ENCODE results near the gene ADSS1.

The ADSS1 gene

GRCh38 chr14:104753528-104754212 is 29.6 kb downstream of the ADSS1 start:
- Histone ChIP-seq H3K27ac (peak overlapping the region; percentile 69), H3K4me3 (ENCODE audit: low read depth, low read length) (peak overlapping the region; percentile 99), H3K36me3 (replicated peaks) (peaks cover 17% of the 10 kb centered on the region), H3K27me3 (replicated peaks) (no peaks in the 10 kb centered on the region)
- no peak for TF ChIP-seq CTCF (IDR thresholded peaks at IDR 0.05; ENCODE audit: low read depth, low read length, missing control alignments)
- in situ Hi-C loops (cut with HindIII; ENCODE audit: low pct_ligation_motif_present, low sequenced_read_pairs) = no loop called here
- DNase-seq = no peak

DNA sequence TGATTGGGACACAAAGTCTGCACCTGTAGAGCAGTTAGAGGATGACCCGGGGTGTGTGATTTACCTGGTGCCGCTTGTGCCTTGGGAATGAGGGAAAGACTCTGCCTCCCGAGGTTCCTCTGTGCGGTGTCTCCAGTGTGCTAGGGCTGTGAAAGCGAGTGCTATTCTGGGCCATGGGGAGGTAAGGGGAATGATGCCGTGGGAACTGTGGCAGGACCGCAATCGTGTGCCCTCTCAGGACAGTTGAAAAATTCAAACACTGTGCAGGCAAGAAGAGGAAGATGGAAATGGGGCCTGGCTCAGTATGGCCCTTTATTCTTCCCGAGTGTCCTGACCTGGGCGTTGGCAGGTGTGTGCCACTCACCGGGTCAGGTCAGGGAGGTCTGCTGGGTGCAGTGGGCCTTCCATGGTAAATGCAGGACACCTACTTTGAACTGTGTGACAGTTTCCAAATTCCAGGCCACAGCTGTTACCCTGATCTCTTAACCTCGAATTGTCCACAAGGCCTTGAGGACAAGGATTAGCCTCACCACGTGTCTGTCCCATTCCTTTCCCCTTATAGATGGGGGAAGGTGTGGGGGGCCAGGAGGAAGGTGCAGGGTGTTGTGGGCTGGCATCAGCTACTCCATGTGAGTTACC is 30.3 kb downstream of the ADSS1 start:
- no peak for TF ChIP-seq CTCF (IDR thresholded peaks at IDR 0.05; ENCODE audit: low read depth, low read length, missing control alignments)
- no peaks in the 10 kb centered on the region for H3K27me3 ChIP-seq (replicated peaks)
- H3K27ac ChIP-seq = no peak overlapping the region
- in situ Hi-C loops (cut with HindIII; ENCODE audit: low pct_ligation_motif_present, low sequenced_read_pairs) = no loop called here
- DNase-seq = no peak
- H3K36me3 ChIP-seq (replicated peaks) = peaks cover 20% of the 10 kb centered on the region
- peak overlapping the region; percentile 99 for H3K4me3 ChIP-seq (ENCODE audit: low read depth, low read length)

DNA sequence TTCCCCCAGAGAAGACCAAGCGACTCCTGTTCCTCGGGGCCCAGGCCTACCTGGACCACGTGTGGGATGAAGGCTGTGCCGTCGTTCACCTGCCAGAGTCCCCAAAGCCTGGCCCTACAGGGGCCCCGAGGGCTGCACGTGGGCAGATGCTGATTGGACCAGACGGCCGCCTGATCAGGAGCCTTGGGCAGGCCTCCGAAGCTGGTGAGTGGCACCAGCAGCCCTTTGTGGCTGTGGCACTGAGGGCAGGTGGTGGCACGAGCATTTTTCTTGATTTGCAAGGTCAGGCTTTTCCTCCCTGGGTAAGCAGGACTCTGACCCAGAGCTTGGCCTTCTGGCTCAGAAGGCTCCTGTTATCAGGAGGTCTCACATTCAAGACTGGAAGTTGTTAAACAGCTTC is 31.6 kb downstream of the ADSS1 start:
- TF ChIP-seq CTCF (IDR thresholded peaks at IDR 0.05; ENCODE audit: low read depth, low read length, missing control alignments) = no peak
- H3K36me3 ChIP-seq (replicated peaks) = peaks cover 24% of the 10 kb centered on the region
- no peak overlapping the region for H3K4me3 ChIP-seq (ENCODE audit: low read depth, low read length)
- H3K27ac ChIP-seq = no peak overlapping the region
- DNase-seq = no peak
- in situ Hi-C loops (cut with HindIII; ENCODE audit: low pct_ligation_motif_present, low sequenced_read_pairs) = no loop called here
- no peaks in the 10 kb centered on the region for H3K27me3 ChIP-seq (replicated peaks)

GRCh38 chr14:104756477-104757237 is 32.6 kb downstream of the ADSS1 start:
- TF ChIP-seq CTCF (IDR thresholded peaks at IDR 0.05; ENCODE audit: low read depth, low read length, missing control alignments) = no peak
- Histone ChIP-seq H3K4me3 (ENCODE audit: low read depth, low read length) (no peak overlapping the region), H3K27me3 (replicated peaks) (no peaks in the 10 kb centered on the region), H3K36me3 (replicated peaks) (peaks cover 24% of the 10 kb centered on the region), H3K27ac (no peak overlapping the region)
- DNase-seq = no peak
- in situ Hi-C loops (cut with HindIII; ENCODE audit: low pct_ligation_motif_present, low sequenced_read_pairs) = no loop called here

DNA sequence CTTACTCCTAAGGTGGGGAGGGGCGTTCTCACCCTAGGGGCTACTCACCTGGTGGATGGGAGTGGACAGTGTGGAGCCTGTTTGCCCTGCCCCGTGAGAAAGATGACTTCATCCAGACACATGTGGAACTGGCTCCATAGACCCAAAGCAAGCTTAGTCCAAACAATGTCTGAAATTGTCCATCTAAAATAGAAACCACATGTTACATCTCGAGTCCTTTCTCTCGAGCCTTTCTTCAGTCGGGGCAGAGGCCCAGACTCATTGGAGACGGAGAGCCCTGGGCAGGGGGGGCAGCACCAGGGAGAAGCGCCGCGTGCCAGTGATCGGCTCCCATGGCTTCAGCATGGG is 33.2 kb downstream of the ADSS1 start:
- DNase-seq = no peak
- TF ChIP-seq CTCF (IDR thresholded peaks at IDR 0.05; ENCODE audit: low read depth, low read length, missing control alignments) = no peak
- in situ Hi-C loops (cut with HindIII; ENCODE audit: low pct_ligation_motif_present, low sequenced_read_pairs) = no loop called here
- H3K4me3 ChIP-seq (ENCODE audit: low read depth, low read length) = no peak overlapping the region
- H3K27me3 ChIP-seq (replicated peaks) = no peaks in the 10 kb centered on the region
- no peak overlapping the region for H3K27ac ChIP-seq
- H3K36me3 ChIP-seq (replicated peaks) = peaks cover 24% of the 10 kb centered on the region
